Rectal smooth muscle tissue (tissue), 1 donor: Measurements from ENCODE around the gene AKAP17A.
"Not testable (repeated sequence)": the region's sequence is repeated elsewhere in the genome, so short reads cannot be mapped to it uniquely, and the experiment has no call there.

Experiments
- H3K27ac ChIP-seq: one replicate; pipeline ENCODE4 v1.7.0; 2013; ENCODE audit warnings: low read depth, low read length, inconsistent platforms
- H3K27me3 ChIP-seq: one replicate; pipeline ENCODE4 v1.7.0; 2013; ENCODE audit warnings: low read length; ENCODE audit not compliant: control insufficient read depth, insufficient read depth
- H3K36me3 ChIP-seq: one replicate; pipeline ENCODE4 v1.7.0; 2013; ENCODE audit warnings: low read length; ENCODE audit not compliant: control insufficient read depth, insufficient read depth
- H3K4me1 ChIP-seq: one replicate; pipeline ENCODE4 v1.7.0; 2013; ENCODE audit warnings: low read length; ENCODE audit not compliant: control insufficient read depth, insufficient read depth
- H3K4me3 ChIP-seq: one replicate; pipeline ENCODE4 v1.7.0; 2013; ENCODE audit warnings: low read length
- H3K9ac ChIP-seq: one replicate; pipeline ENCODE4 v1.7.0; 2013; ENCODE audit warnings: low read length

Gene AKAP17A

DNA sequence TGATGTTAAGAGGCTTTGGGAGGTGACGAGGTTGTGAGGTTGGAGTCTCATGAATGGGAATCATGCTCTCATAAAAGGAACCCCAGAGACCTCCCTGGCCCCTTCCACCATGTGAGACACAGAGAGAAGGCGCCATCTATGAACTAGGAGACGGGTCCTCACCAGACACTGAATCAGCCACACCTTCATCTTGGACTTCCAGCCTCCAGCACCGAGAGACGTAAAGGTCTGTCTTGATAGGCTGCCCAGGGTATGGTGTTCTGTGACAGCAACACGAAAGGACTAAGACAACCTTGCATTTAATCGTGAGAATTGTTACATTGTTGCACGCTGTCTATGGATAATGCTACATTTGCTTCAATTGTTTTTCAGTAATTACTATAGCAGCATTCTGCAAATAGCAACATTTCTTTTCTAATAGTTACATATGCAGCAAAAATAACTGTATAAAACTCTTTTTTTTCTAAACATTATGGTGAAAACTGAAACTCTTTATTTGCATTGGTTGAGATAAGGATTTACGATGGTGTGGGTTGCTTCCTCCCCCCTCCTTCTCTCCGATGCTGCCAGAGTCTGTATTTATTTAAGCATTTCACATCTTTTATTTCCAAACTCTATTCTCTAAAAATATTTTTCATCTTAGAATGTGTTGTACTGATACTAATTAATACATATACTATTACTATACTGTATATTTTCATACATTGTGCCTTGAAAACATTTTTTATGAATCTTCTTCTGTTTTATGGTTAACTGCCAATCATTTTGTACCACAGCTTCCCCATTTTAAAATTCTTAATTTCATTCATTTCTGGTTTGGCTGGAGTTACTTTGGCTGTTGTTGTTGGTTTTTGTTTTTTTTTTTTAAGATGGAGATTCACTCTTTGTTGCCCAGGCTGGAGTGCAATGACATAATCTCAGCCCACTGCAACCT is 26.4 kb upstream of the AKAP17A start:
- Histone ChIP-seq H3K9ac (no peak overlapping the region), H3K27me3 (no peaks in the 10 kb centered on the region)

DNA sequence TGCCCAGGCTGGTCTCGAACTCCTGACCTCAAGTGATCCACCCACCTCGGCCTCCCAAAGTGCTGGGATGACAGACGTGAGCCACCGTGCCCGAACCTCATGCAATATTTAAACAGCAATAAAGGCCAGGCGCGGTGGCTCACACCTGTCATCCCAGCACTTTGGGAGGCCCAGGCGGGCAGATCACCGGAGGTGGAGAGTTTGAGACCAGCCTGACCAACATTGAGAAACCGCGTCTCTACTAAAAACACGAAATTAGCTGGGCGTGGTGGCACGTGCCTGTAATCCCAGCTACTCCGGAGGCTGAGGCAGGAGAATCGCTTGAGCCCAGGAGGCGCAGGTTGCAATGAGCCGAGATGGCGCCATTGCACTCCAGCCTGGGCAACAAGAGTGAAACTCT is 17.2 kb upstream of the AKAP17A start:
- not testable (repeated sequence) for H3K4me1 ChIP-seq, H3K9ac ChIP-seq, H3K27me3 ChIP-seq, H3K27ac ChIP-seq, H3K36me3 ChIP-seq, H3K4me3 ChIP-seq

More for the DNA sequence above, 26.4 kb upstream of the AKAP17A start:
- Histone ChIP-seq H3K36me3 (no peaks in the 10 kb centered on the region), H3K4me3 (no peak overlapping the region), H3K4me1 (no peaks in the 10 kb centered on the region), H3K27ac (no peak overlapping the region)

GRCh38 chrX:1576201-1576992 is 15.0 kb upstream of the AKAP17A start:
- no peak overlapping the region for H3K4me3 ChIP-seq
- H3K9ac ChIP-seq = no peak overlapping the region
- no peaks in the 10 kb centered on the region for H3K27me3 ChIP-seq
- H3K27ac ChIP-seq = no peak overlapping the region
- H3K4me1 ChIP-seq = no peaks in the 10 kb centered on the region
- no peaks in the 10 kb centered on the region for H3K36me3 ChIP-seq

GRCh38 chrX:1577845-1578244 is 13.6 kb upstream of the AKAP17A start:
- Histone ChIP-seq H3K27ac (no peak overlapping the region), H3K27me3 (no peaks in the 10 kb centered on the region), H3K9ac (no peak overlapping the region), H3K36me3 (no peaks in the 10 kb centered on the region), H3K4me1 (no peaks in the 10 kb centered on the region), H3K4me3 (no peak overlapping the region)

GRCh38 chrX:1578511-1579173 is 12.8 kb upstream of the AKAP17A start:
- no peak overlapping the region for H3K9ac ChIP-seq
- no peak overlapping the region for H3K4me3 ChIP-seq
- H3K27ac ChIP-seq = no peak overlapping the region
- no peaks in the 10 kb centered on the region for H3K36me3 ChIP-seq
- H3K27me3 ChIP-seq = no peaks in the 10 kb centered on the region
- H3K4me1 ChIP-seq = no peaks in the 10 kb centered on the region

- H3K4me1 ChIP-seq = no peaks in the 10 kb centered on the region
Measured at GRCh38 chrX:1581132-1581531, 10.3 kb upstream of the AKAP17A start.

GRCh38 chrX:1582686-1583437 is 8.5 kb upstream of the AKAP17A start:
- H3K27ac ChIP-seq = no peak overlapping the region
- no peak overlapping the region for H3K9ac ChIP-seq
- no peaks in the 10 kb centered on the region for H3K27me3 ChIP-seq
- H3K4me3 ChIP-seq = no peak overlapping the region
- no peaks in the 10 kb centered on the region for H3K4me1 ChIP-seq
- H3K36me3 ChIP-seq = no peaks in the 10 kb centered on the region

More at GRCh38 chrX:1581132-1581531, 10.3 kb upstream of the AKAP17A start:
- no peak overlapping the region for H3K9ac ChIP-seq
- no peaks in the 10 kb centered on the region for H3K27me3 ChIP-seq
- H3K36me3 ChIP-seq = no peaks in the 10 kb centered on the region
- no peak overlapping the region for H3K4me3 ChIP-seq
- H3K27ac ChIP-seq = no peak overlapping the region

- Histone ChIP-seq H3K27ac (no peak overlapping the region), H3K36me3 (no peaks in the 10 kb centered on the region), H3K27me3 (no peaks in the 10 kb centered on the region), H3K9ac (no peak overlapping the region), H3K4me1 (no peaks in the 10 kb centered on the region), H3K4me3 (no peak overlapping the region)
Measured at GRCh38 chrX:1584237-1585011, 7.0 kb upstream of the AKAP17A start.

- no peak overlapping the region for H3K4me3 ChIP-seq
- H3K27ac ChIP-seq = no peak overlapping the region
- no peaks in the 10 kb centered on the region for H3K4me1 ChIP-seq
- no peaks in the 10 kb centered on the region for H3K27me3 ChIP-seq
- H3K36me3 ChIP-seq = no peaks in the 10 kb centered on the region
- no peak overlapping the region for H3K9ac ChIP-seq
Measured at GRCh38 chrX:1587161-1587560, 4.2 kb upstream of the AKAP17A start.

DNA sequence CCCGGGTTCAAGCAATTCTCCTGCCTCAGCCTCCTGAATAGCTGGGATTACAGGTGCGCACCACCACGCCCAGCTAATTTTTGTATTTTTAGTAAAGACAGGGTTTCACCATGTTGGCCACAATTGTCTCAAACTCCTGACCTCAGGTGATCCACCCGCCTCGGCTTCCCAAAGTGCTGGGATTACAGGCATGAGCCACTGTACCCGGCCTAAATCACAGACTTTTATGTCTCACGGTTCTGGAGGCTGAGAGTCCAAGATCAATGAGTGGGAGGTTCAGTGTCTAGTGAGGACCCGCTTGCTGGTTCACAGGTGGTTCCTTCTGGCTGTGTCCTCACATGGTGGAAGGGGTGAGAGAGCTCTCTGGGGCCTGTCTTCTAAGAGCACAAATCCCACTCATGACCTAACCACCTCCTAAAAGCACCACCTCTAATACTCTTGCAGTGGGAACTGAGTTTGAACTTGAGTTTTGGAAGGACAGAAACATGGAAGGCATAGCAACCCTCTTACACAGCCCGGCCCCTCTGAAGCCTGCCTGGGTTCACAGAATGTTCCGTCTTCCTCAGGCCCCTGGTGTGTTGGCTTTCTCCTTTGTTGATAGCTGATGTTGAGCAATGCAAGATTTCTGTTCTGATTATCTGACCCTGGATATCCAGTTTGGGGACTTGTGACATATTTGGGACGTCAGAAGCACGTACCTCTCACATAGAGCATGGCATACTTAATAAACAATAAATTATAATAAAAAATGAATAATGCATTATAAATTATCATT is 1.9 kb upstream of the AKAP17A start:
- no peak overlapping the region for H3K27ac ChIP-seq
- peaks cover 6% of the 10 kb centered on the region for H3K4me1 ChIP-seq
- no peak overlapping the region for H3K9ac ChIP-seq
- no peaks in the 10 kb centered on the region for H3K27me3 ChIP-seq
- H3K4me3 ChIP-seq = no peak overlapping the region
- peaks cover 7% of the 10 kb centered on the region for H3K36me3 ChIP-seq
